ENCODE measurements around the gene TMEM30B. TPM values are rescaled to one million over a fixed set of nuclear protein-coding genes. Genes with fewer than 3 reads are reported as not detected.
"Not testable (repeated sequence)": the region's sequence is repeated elsewhere in the genome, so short reads cannot be mapped to it uniquely, and the experiment has no call there.

TMEM30B gene
- total RNA-seq, 1 donor from 2014 or later = 10.5 TPM

- peak within 1 kb of the TSS; percentile 63 for H3K4me3 ChIP-seq (ENCODE audit: low read depth, low read length)
- no peaks in the 10 kb centered on the region for H3K36me3 ChIP-seq (ENCODE audit: control insufficient read depth, insufficient read depth, low read length)
- FAIRE-seq (no peak), DNase-seq (ENCODE audit: low read depth) (peak; percentile 75)
- no peaks in the 10 kb centered on the region for H3K27me3 ChIP-seq (ENCODE audit: control insufficient read depth, insufficient read depth, low read length)
- TF ChIP-seq, protein P1, sequence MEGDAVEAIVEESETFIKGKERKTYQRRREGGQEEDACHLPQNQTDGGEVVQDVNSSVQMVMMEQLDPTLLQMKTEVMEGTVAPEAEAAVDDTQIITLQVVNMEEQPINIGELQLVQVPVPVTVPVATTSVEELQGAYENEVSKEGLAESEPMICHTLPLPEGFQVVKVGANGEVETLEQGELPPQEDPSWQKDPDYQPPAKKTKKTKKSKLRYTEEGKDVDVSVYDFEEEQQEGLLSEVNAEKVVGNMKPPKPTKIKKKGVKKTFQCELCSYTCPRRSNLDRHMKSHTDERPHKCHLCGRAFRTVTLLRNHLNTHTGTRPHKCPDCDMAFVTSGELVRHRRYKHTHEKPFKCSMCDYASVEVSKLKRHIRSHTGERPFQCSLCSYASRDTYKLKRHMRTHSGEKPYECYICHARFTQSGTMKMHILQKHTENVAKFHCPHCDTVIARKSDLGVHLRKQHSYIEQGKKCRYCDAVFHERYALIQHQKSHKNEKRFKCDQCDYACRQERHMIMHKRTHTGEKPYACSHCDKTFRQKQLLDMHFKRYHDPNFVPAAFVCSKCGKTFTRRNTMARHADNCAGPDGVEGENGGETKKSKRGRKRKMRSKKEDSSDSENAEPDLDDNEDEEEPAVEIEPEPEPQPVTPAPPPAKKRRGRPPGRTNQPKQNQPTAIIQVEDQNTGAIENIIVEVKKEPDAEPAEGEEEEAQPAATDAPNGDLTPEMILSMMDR (IDR thresholded peaks at IDR 0.05; ENCODE audit: insufficient read depth, low read length, severe bottlenecking) = peak; percentile 35
These were observed 40.4 kb upstream of the TMEM30B start, which contains the start of gene PRKCH for GRCh38 chr14:61321385-61322010. PRKCH (plus strand) TSS chr14:61321579; CDS start chr14:61322102, 523 bp downstream.

DNA sequence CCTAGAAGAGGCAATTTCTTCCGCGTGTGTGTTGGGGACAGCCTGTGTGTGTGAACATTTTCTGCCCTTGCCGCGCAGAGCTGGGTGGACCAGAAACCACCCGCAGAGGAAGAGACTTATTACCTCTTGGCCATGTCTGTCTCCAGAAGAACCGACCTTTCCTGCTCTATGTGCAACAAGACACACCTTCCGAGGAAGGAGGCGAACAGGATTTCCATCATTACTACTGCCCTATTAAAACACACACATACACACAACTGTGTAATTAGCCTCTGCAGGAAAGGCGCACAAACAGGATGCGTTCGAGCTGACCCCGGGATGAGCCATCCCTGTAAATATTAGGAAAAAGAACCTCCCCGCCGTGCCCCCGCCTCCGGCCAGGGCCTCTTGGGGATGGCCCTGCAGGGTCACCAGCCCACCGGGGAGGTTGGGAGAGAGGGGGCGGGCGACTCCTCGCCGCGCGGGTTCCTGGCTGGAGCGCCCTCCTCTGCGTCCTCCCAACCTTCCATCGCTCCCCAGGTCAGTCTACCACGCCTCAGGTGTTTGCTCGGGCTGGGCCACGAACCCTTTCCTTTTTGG is 39.8 kb upstream of the TMEM30B start:
- peak; percentile 39 for DNase-seq (ENCODE audit: low read depth)
- no peaks in the 10 kb centered on the region for H3K27me3 ChIP-seq (ENCODE audit: control insufficient read depth, insufficient read depth, low read length)
- no peaks in the 10 kb centered on the region for H3K36me3 ChIP-seq (ENCODE audit: control insufficient read depth, insufficient read depth, low read length)
- H3K4me3 ChIP-seq (ENCODE audit: low read depth, low read length) = peak overlapping the region; percentile 63
- TF ChIP-seq, protein P1 (IDR thresholded peaks at IDR 0.05; ENCODE audit: insufficient read depth, low read length, severe bottlenecking) = no peak
- FAIRE-seq = no peak

DNA sequence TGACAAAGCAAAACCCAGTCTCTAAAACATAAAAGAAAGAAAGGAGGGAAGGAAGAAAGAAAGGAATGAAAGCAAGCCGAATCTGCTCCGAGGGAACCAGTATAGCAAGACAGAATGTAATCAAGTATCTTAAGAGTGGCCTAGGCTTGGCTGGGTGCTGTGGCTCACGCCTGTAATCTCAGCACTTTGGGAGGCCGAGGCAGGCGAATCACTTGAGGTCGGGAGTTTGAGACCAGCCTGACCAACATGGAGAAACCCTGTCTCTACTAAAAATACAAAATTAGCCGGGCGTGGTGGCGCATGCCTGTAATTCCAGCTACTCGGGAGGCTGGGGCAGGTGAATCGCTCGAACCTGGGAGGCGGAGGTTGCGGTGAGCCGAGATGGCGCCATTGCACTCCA is 39.0 kb upstream of the TMEM30B start:
- not testable (repeated sequence) for H3K36me3 ChIP-seq (ENCODE audit: control insufficient read depth, insufficient read depth, low read length); FAIRE-seq; H3K27me3 ChIP-seq (ENCODE audit: control insufficient read depth, insufficient read depth, low read length); DNase-seq (ENCODE audit: low read depth); H3K4me3 ChIP-seq (ENCODE audit: low read depth, low read length)

- DNase-seq (ENCODE audit: low read depth) (no peak), FAIRE-seq (no peak)
- H3K36me3 ChIP-seq (ENCODE audit: control insufficient read depth, insufficient read depth, low read length) = no peaks in the 10 kb centered on the region
- H3K27me3 ChIP-seq (ENCODE audit: control insufficient read depth, insufficient read depth, low read length) = no peaks in the 10 kb centered on the region
- TF ChIP-seq, protein P1 (IDR thresholded peaks at IDR 0.05; ENCODE audit: insufficient read depth, low read length, severe bottlenecking) = no peak
- H3K4me3 ChIP-seq (ENCODE audit: low read depth, low read length) = no peak overlapping the region
These were observed 38.6 kb upstream of the TMEM30B start for GRCh38 chr14:61319706-61320105.

GRCh38 chr14:61319086-61319485 is 37.9 kb upstream of the TMEM30B start:
- DNase-seq (ENCODE audit: low read depth) (no peak), FAIRE-seq (no peak)
- Histone ChIP-seq H3K27me3 (ENCODE audit: control insufficient read depth, insufficient read depth, low read length) (no peaks in the 10 kb centered on the region), H3K4me3 (ENCODE audit: low read depth, low read length) (no peak overlapping the region), H3K36me3 (ENCODE audit: control insufficient read depth, insufficient read depth, low read length) (no peaks in the 10 kb centered on the region)
- TF ChIP-seq, protein P1 (IDR thresholded peaks at IDR 0.05; ENCODE audit: insufficient read depth, low read length, severe bottlenecking) = no peak

DNA sequence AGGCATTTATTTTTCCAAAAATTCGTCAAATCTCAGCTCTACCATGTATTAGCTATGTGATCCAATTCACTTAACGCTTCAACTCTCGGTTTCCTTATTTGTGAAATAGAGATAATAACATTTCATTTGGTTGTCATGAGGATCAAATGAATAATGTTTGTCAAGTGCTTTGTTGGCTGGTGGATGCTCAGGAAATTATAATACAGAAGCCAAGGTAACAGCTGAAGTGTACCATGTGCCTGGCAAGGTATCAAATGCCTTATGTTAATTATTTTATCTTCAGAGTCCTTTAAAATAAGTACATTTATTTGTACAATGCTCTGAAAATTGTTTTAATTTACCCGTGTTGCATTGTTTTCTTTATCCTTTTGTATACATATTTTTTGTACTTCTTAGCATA is 34.2 kb upstream of the TMEM30B start:
- FAIRE-seq = no peak
- no peaks in the 10 kb centered on the region for H3K27me3 ChIP-seq (ENCODE audit: control insufficient read depth, insufficient read depth, low read length)
- DNase-seq (ENCODE audit: low read depth) = no peak
- TF ChIP-seq, protein P1 (IDR thresholded peaks at IDR 0.05; ENCODE audit: insufficient read depth, low read length, severe bottlenecking) = no peak
- H3K36me3 ChIP-seq (ENCODE audit: control insufficient read depth, insufficient read depth, low read length) = no peaks in the 10 kb centered on the region
- H3K4me3 ChIP-seq (ENCODE audit: low read depth, low read length) = no peak overlapping the region

- not testable (repeated sequence) for H3K36me3 ChIP-seq (ENCODE audit: control insufficient read depth, insufficient read depth, low read length); H3K4me3 ChIP-seq (ENCODE audit: low read depth, low read length); FAIRE-seq; H3K27me3 ChIP-seq (ENCODE audit: control insufficient read depth, insufficient read depth, low read length); DNase-seq (ENCODE audit: low read depth)
These were observed 27.6 kb upstream of the TMEM30B start for GRCh38 chr14:61308701-61309100.
